NCI-H345 (cell line): ENCODE results near the gene TMEM114.

ENCODE experiments used
- DNase-seq: peaks from one replicate; lab custom pipeline; 2025; lab: John Stamatoyannopoulos, UW

Gene TMEM114

GRCh38 chr16:8548166-8548565 lies 42.1 kb downstream of the TMEM114 start:
- no peak for DNase-seq

- DNase-seq = no peak
These were observed 42.5 kb downstream of the TMEM114 start for GRCh38 chr16:8547762-8548161.

GRCh38 chr16:8544406-8544805 lies 45.9 kb downstream of the TMEM114 start:
- DNase-seq = no peak

- no peak for DNase-seq
These were observed 47.1 kb downstream of the TMEM114 start for GRCh38 chr16:8543258-8543657.

GRCh38 chr16:8542393-8542792 lies 47.9 kb downstream of the TMEM114 start:
- DNase-seq = no peak

GRCh38 chr16:8541868-8542267 lies 48.4 kb downstream of the TMEM114 start:
- no peak for DNase-seq

GRCh38 chr16:8537691-8538342 lies 52.5 kb downstream of the TMEM114 start:
- DNase-seq = no peak

GRCh38 chr16:8533509-8533908 lies 56.8 kb downstream of the TMEM114 start:
- no peak for DNase-seq

GRCh38 chr16:8530752-8531384 lies 59.4 kb downstream of the TMEM114 start:
- no peak for DNase-seq

GRCh38 chr16:8528471-8528870 lies 61.8 kb downstream of the TMEM114 start:
- no peak for DNase-seq

- DNase-seq = no peak
These were observed 66.4 kb downstream of the TMEM114 start for GRCh38 chr16:8523932-8524331.

- no peak for DNase-seq
These were observed 67.6 kb downstream of the TMEM114 start for GRCh38 chr16:8522757-8523156.

- DNase-seq = no peak
These were observed 70.7 kb downstream of the TMEM114 start for GRCh38 chr16:8519643-8520042.
